K562 treated with DMSO at 1 percent for 48 hours (cell line): ENCODE measurements around the gene ZSCAN29. TPM values are rescaled to one million over a fixed set of nuclear protein-coding genes. Genes with fewer than 3 reads are reported as not detected.

Experiments
- total RNA-seq: library from RNA; unstranded; fragments of 300-600 nt; gene quantifications from 2 replicates; pipeline ENCODE4 v1.2.3, GENCODE V29; 2022; ENCODE audit warnings: low replicate concordance; ENCODE audit errors: extremely low read depth

ZSCAN29 gene
- total RNA-seq, result not detected in 2 replicates

DNA sequence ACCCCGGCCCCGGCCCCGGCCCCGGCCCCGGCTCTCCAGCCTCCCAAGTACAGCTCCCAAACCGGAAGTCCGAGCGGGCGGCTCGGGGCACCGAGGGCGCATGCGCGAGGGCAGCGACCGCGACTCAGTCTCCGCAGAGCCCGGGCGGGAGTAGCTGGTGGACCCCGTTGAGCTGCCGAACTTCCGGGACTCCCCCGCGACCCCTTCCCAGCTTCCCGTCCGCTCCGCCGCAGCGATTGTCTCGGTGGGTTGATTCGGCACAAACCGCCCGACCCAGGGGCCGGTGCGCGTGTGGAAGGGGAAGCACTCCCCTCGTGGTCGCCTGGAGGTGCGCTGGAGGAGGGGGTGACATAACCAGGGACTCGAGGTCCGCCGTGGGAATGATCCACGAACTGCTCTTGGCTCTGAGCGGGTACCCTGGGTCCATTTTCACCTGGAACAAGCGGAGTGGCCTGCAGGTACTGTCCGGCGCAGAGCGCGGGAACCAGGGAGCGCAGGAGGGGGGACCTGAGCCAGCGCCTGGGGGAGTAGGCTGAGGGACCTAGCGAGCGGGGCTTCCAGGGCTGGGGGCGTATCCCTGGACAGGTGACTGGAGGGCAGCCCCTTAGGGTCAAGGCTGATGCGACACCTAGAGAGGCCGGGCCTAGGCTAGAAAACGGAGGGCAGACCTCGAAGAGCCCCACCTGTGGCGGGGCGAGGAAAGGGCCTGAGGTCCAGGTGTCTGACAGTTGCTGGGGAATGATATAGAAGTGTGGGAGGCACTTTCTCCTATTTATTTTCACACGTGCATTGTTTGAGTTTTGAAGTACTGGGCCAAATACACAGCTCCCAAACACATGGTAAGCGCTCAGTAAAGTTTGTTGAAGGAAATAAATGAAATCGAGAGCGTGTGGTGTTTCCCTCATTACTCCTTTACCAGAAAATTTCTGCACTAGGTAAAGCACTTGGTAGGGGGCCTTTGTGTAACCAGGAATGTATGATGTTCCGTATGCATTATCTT lies at the start of gene ZSCAN29, which contains the start of gene TUBGCP4:
Gene ZSCAN29 (minus strand): TSS at position 69 of the 1,000 bp plus-strand sequence. CDS start 1,130 bp downstream, outside the sequence.
Gene TUBGCP4 (plus strand): TSS at position 127 of the 1,000 bp plus-strand sequence. CDS start 254 bp downstream, at position 381.

DNA sequence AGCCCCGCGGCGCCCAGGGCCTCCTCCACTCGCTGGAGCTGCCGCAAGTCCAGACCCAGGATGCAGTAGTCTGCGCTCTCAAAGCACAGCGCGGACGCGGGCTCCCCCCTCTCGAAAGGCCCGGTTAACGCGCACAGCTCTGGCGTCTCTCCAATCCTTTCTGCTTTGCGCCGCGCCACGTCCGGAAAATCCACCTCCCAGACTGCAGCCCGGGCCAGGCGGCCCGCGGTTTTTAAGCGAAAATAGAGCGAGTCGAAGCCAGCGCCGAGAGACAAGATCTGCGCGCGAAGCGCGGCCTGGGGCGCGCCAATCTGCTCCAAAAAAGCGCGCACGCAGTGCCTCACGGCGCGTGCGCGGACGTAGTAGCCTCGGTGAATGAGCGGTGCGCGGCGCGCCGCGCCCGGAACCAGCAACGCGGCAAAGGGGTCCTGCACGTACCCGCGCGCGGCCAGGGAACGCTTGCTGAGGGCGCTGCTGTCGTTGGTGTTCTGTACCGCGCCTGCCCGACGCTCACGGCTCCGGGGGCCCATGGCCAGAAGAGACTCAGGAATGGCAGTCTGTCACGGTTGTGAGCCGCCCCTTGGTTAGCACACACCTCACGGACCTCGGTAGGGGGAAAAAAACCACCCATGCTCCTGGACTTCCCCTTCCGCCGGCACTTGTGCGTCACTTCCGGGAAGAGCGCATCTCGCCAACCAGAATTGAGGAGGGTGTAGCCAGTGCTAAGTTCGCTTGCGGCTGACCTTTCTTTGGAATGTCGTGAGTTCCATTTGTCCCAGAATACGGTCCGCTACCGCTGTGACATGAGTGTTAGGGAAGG lies 40.7 kb downstream of the ZSCAN29 start, which contains the start of gene LCMT2:
Gene LCMT2 (minus strand): TSS at position 614 of the 820 bp plus-strand sequence. CDS start 84 bp downstream, at position 530.

Other genes with a start within 250 kb of the ZSCAN29 start
- gene TMEM62, start 237.5 kb downstream of the ZSCAN29 start, total RNA-seq, result not detected in 2 replicates
- gene CCNDBP1, start 185.6 kb downstream of the ZSCAN29 start, total RNA-seq, result not detected in 2 replicates
- not detected in 2 replicates for gene EPB42, start 150.0 kb downstream of the ZSCAN29 start, total RNA-seq
- gene TGM5, start 104.1 kb downstream of the ZSCAN29 start, total RNA-seq, result not detected in 2 replicates
- gene TGM7, start 68.8 kb downstream of the ZSCAN29 start, total RNA-seq, result not detected in 2 replicates
- not detected in 2 replicates for gene LCMT2, start 40.5 kb downstream of the ZSCAN29 start, total RNA-seq
- gene TUBGCP4, start 58 bp upstream of the ZSCAN29 start, total RNA-seq, result not detected in 2 replicates
- gene TP53BP1, start 122.1 kb upstream of the ZSCAN29 start, total RNA-seq, result not detected in 2 replicates
- gene MAP1A, start 146.6 kb upstream of the ZSCAN29 start, total RNA-seq, result 83.2 TPM in 1 of 2 replicates, not detected in the other
- gene PPIP5K1, start 219.2 kb upstream of the ZSCAN29 start, total RNA-seq, result not detected in 2 replicates
- not detected in 2 replicates for gene CKMT1B, start 223.0 kb upstream of the ZSCAN29 start, total RNA-seq
- gene STRC, start 247.8 kb upstream of the ZSCAN29 start, total RNA-seq, result not detected in 2 replicates